Astrocyte (in vitro differentiated cells and primary cell): ENCODE results near the gene SLC9A9. TPM values are rescaled to one million over a fixed set of nuclear protein-coding genes. Genes with fewer than 3 reads are reported as not detected.
"Not testable (repeated sequence)": the region's sequence is repeated elsewhere in the genome, so short reads cannot be mapped to it uniquely, and the experiment has no call there.

ENCODE experiments used
- DNase-seq: peaks from one replicate; pipeline ENCODE4 v3.0.0-alpha.2; 2010; ENCODE audit warnings: low read depth
- FAIRE-seq: peaks from 2 replicates; lab custom pipeline; 2011; peaks lifted over from hg19 to GRCh38; lab: Jason Lieb, UNC
- H2AFZ ChIP-seq: 2 replicates; pipeline ENCODE4 v1.6.0; 2012; ENCODE audit warnings: low read depth, low read length, inconsistent platforms
- H3K27ac ChIP-seq: 2 replicates; pipeline ENCODE4 v1.5.1; 2011; ENCODE audit warnings: low read depth, low read length, inconsistent platforms
- H3K27me3 ChIP-seq: 2 replicates; pipeline ENCODE4 v1.6.0; 2011; ENCODE audit warnings: low read length, inconsistent platforms; ENCODE audit not compliant: insufficient read depth
- H3K36me3 ChIP-seq: 2 replicates; pipeline ENCODE4 v1.5.1; 2011; ENCODE audit warnings: low read length, inconsistent platforms; ENCODE audit not compliant: insufficient read depth
- H3K4me1 ChIP-seq: 2 replicates; pipeline ENCODE4 v1.5.1; 2011; ENCODE audit warnings: low read length, inconsistent platforms; ENCODE audit not compliant: insufficient read depth
- H3K4me2 ChIP-seq: 2 replicates; pipeline ENCODE4 v1.6.0; 2012; ENCODE audit warnings: low read length, inconsistent platforms
- H3K4me3 ChIP-seq: 2 replicates; pipeline ENCODE4 v1.5.1; 2011; ENCODE audit warnings: low read depth, mild to moderate bottlenecking, low read length, inconsistent platforms; ENCODE audit not compliant: insufficient read depth
- H3K79me2 ChIP-seq: 2 replicates; pipeline ENCODE4 v1.6.0; 2012; ENCODE audit warnings: mild to moderate bottlenecking, low read length, inconsistent platforms; ENCODE audit not compliant: insufficient read depth
- H3K9ac ChIP-seq: 2 replicates; pipeline ENCODE4 v1.6.0; 2012; ENCODE audit warnings: mild to moderate bottlenecking, low read length, inconsistent platforms
- H3K9me3 ChIP-seq: 2 replicates; pipeline ENCODE4 v1.5.1; 2012; ENCODE audit warnings: low read depth, mild to moderate bottlenecking, low read length, inconsistent platforms; ENCODE audit not compliant: insufficient read depth
- H4K20me1 ChIP-seq: 2 replicates; pipeline ENCODE4 v1.6.0; 2012; ENCODE audit warnings: low read length, inconsistent platforms; ENCODE audit not compliant: insufficient read depth
- H3K27ac Mint-ChIP-seq: one replicate; pipeline ENCODE4 v1.8.0; 2021; ENCODE audit warnings: mild to moderate bottlenecking, mixed read lengths; ENCODE audit not compliant: unreplicated experiment
- H3K27me3 Mint-ChIP-seq: one replicate; pipeline ENCODE4 v1.8.0; 2021; ENCODE audit warnings: low read depth, mixed read lengths; ENCODE audit not compliant: unreplicated experiment
- H3K36me3 Mint-ChIP-seq: one replicate; pipeline ENCODE4 v1.8.0; 2021; ENCODE audit warnings: low read depth, mixed read lengths; ENCODE audit not compliant: unreplicated experiment
- H3K4me1 Mint-ChIP-seq: one replicate; pipeline ENCODE4 v1.8.0; 2021; ENCODE audit warnings: low read depth, mixed read lengths; ENCODE audit not compliant: unreplicated experiment
- H3K4me3 Mint-ChIP-seq: one replicate; pipeline ENCODE4 v1.8.0; 2021; ENCODE audit warnings: mild to moderate bottlenecking, moderate library complexity, mixed read lengths; ENCODE audit not compliant: unreplicated experiment
- H3K9me3 Mint-ChIP-seq: one replicate; pipeline ENCODE4 v1.8.0; 2021; ENCODE audit warnings: mild to moderate bottlenecking, mixed read lengths; ENCODE audit not compliant: unreplicated experiment
- EZH2 ChIP-seq: IDR thresholded peaks from 2 replicates; pipeline ENCODE4 v1.6.1; 2012; ENCODE audit warnings: mild to moderate bottlenecking, low read length, inconsistent platforms; ENCODE audit not compliant: insufficient read depth
- total RNA-seq: library from RNA; stranded (reverse); gene quantifications from 2 replicates; pipeline ENCODE4 v1.2.1, GENCODE V29; 2021
- TF ChIP-seq, protein P1 (sequence below): IDR thresholded peaks from 2 replicates; pipeline ENCODE4 v1.5.1; 2011; ENCODE audit warnings: low read depth, mild to moderate bottlenecking, inconsistent platforms, low read length, moderate library complexity; ENCODE audit not compliant: insufficient read depth

SLC9A9 gene
- total RNA-seq, 1 donor from 2014 or later: 1.5 TPM

DNA sequence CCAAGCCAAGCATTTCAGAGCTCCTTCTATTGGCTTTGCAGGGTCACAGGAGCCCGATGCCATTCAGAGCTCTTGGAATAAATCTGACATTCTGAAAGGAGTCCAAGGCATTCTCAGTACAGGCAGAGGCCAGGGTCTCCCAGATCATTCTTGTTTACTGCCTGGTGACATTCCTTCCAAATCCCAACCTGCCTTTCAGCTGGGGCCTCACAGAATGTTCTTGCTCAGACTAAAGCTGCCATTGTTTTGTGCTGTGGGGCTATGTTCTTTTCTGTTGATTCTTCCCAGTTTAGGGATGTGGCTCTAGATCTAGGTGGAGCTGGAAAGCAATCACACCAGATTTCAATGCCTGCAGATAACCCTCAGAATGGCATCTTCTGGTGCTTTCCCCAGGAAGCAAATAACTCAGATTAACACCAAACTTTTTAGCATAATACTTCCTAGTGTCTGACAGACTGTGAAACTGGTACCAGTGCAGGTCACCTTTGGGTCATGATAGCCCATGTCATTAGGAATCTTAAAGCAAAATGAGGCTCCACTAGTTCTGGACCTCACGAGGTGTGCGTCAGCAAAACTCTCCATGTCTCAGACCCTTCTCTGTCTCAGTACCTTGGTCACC is 561.8 kb downstream of the SLC9A9 start:
- FAIRE-seq (no peak), DNase-seq (no peak)
- Histone ChIP-seq H3K4me2 (no peak overlapping the region), H3K27me3 (no peaks in the 10 kb centered on the region), H3K9ac (no peak overlapping the region), H3K4me3 (no peak overlapping the region), H3K27ac (no peak overlapping the region), H3K4me1 (peaks cover 10% of the 10 kb centered on the region), H3K79me2 (no peaks in the 10 kb centered on the region), H4K20me1 (no peaks in the 10 kb centered on the region), H3K36me3 (no peaks in the 10 kb centered on the region), H3K9me3 (no peaks in the 10 kb centered on the region), H2AFZ (no peak overlapping the region)
- Mint-ChIP-seq H3K9me3 (peaks cover 2% of the 10 kb centered on the region), H3K27me3 (peaks cover 8% of the 10 kb centered on the region), H3K27ac (no peak overlapping the region), H3K36me3 (no peaks in the 10 kb centered on the region), H3K4me3 (no peak overlapping the region), H3K4me1 (peaks cover 3% of the 10 kb centered on the region)
- TF ChIP-seq EZH2: no peak
- TF ChIP-seq, protein P1, sequence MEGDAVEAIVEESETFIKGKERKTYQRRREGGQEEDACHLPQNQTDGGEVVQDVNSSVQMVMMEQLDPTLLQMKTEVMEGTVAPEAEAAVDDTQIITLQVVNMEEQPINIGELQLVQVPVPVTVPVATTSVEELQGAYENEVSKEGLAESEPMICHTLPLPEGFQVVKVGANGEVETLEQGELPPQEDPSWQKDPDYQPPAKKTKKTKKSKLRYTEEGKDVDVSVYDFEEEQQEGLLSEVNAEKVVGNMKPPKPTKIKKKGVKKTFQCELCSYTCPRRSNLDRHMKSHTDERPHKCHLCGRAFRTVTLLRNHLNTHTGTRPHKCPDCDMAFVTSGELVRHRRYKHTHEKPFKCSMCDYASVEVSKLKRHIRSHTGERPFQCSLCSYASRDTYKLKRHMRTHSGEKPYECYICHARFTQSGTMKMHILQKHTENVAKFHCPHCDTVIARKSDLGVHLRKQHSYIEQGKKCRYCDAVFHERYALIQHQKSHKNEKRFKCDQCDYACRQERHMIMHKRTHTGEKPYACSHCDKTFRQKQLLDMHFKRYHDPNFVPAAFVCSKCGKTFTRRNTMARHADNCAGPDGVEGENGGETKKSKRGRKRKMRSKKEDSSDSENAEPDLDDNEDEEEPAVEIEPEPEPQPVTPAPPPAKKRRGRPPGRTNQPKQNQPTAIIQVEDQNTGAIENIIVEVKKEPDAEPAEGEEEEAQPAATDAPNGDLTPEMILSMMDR: no peak

DNA sequence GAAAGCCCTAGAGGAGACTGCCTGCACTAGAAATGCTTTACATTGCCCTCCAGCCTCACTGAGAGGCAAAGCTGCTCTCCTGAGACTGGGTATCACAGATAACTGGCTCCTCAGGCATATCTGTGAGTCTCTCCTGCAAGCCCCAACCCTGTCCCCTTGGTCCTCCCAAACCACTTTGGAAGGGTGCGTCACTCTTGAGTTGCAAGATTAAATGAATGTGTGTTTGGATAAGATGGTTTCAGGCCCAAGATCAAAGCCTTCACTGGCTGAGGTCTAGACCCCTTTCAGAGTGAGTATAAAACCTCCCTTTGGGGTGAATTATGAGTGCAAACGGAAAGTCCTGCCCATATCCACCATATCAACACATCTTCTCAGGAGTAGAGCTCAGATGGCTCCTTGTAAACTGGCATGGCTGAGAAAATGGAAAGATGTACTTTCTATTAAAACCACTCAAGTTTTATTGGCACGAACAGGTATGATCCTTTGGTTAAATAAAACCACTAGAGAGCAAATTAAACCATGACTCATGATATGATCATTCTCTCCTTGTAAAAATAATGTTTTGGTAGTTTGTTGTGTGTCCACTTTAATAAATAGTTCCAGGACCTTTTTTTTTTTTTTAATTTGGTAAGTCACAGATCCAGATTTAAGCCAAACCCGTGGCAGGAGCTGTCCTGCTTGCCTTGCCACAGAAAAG is 564.7 kb downstream of the SLC9A9 start:
- Histone ChIP-seq H3K4me1 (peaks cover 10% of the 10 kb centered on the region), H3K4me3 (no peak overlapping the region), H3K27ac (no peak overlapping the region), H3K9me3 (no peaks in the 10 kb centered on the region), H3K9ac (no peak overlapping the region), H3K27me3 (no peaks in the 10 kb centered on the region), H3K36me3 (no peaks in the 10 kb centered on the region), H4K20me1 (no peaks in the 10 kb centered on the region), H3K4me2 (peak overlapping the region; percentile 40), H2AFZ (no peak overlapping the region), H3K79me2 (no peaks in the 10 kb centered on the region)
- peak; percentile 48 for DNase-seq
- H3K36me3 Mint-ChIP-seq: no peaks in the 10 kb centered on the region
- no peaks in the 10 kb centered on the region for H3K27me3 Mint-ChIP-seq
- TF ChIP-seq EZH2: no peak
- TF ChIP-seq, protein P1: no peak
- H3K4me3 Mint-ChIP-seq: no peak overlapping the region
- H3K27ac Mint-ChIP-seq: no peak overlapping the region
- peaks cover 2% of the 10 kb centered on the region for H3K9me3 Mint-ChIP-seq
- no peaks in the 10 kb centered on the region for H3K4me1 Mint-ChIP-seq
- FAIRE-seq: no peak

DNA sequence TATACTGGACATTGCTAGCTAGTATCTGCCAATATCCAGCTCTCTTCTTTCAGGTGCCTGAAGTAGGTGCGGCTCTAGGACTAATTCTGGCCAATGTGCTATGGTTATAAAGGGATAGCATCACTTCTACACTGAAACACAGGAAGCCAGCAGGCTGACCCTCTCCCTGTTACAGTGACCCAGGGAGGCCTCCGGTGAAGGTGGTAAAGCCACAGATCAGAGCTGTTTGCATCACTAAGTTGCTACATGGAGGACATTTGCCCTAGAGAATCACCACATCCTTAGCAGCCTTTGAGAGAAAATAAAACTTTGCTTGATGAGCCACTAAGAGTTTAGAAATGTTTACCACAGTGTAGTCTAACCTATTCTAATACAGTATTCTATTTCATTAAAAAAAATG is 567.3 kb downstream of the SLC9A9 start:
- DNase-seq: no peak
- no peaks in the 10 kb centered on the region for H3K36me3 Mint-ChIP-seq
- no peak overlapping the region for H3K27ac Mint-ChIP-seq
- H4K20me1 ChIP-seq: no peaks in the 10 kb centered on the region
- TF ChIP-seq, protein P1: no peak
- TF ChIP-seq EZH2: no peak
- peaks cover 3% of the 10 kb centered on the region for H3K4me1 Mint-ChIP-seq
- H3K27me3 Mint-ChIP-seq: peaks cover 2% of the 10 kb centered on the region
- no peaks in the 10 kb centered on the region for H3K9me3 ChIP-seq
- no peak for FAIRE-seq
- H3K4me2 ChIP-seq: no peak overlapping the region
- no peak overlapping the region for H3K4me3 Mint-ChIP-seq
- H2AFZ ChIP-seq: no peak overlapping the region
- peaks cover 2% of the 10 kb centered on the region for H3K9me3 Mint-ChIP-seq
- no peak overlapping the region for H3K4me3 ChIP-seq
- H3K36me3 ChIP-seq: no peaks in the 10 kb centered on the region
- peaks cover 10% of the 10 kb centered on the region for H3K4me1 ChIP-seq
- H3K79me2 ChIP-seq: no peaks in the 10 kb centered on the region
- H3K27ac ChIP-seq: no peak overlapping the region
- no peak overlapping the region for H3K9ac ChIP-seq
- H3K27me3 ChIP-seq: no peaks in the 10 kb centered on the region

DNA sequence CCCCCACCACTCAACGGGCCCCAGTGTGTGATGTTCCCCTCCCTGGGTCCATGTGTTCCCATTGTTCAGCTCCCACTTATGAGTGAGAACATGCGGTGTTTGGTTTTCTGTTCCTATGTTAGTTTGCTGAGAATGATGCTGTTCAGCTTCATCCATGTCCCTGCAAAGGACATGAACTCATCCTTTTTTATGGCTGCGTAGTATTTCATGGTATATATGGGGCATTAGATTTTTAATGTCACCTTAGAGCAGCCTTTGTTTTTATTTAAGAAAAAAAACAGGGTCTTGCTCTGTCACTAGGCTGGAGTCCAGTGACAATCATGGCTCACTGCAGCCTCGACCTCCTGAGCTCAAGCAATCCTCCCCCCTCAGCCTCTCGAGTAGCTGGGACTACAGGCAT is 568.7 kb downstream of the SLC9A9 start:
- H3K4me1 ChIP-seq: peaks cover 10% of the 10 kb centered on the region
- H3K4me2 ChIP-seq: not testable (repeated sequence)

More for the DNA sequence above, 568.7 kb downstream of the SLC9A9 start:
- not testable (repeated sequence) for H3K36me3 Mint-ChIP-seq, H3K9me3 ChIP-seq, DNase-seq, H3K9me3 Mint-ChIP-seq, H3K27ac ChIP-seq, H2AFZ ChIP-seq, FAIRE-seq, H3K79me2 ChIP-seq, H3K36me3 ChIP-seq, H3K4me3 ChIP-seq, H3K4me1 Mint-ChIP-seq, H3K9ac ChIP-seq, H4K20me1 ChIP-seq, H3K27me3 Mint-ChIP-seq, H3K27me3 ChIP-seq, H3K4me3 Mint-ChIP-seq, H3K27ac Mint-ChIP-seq
